Heart right ventricle (tissue), 16 donors: ENCODE results near the gene EMC10. TPM values are rescaled to one million over a fixed set of nuclear protein-coding genes. Genes with fewer than 3 reads are reported as not detected.

Source experiments
- ATAC-seq, 8 donors: fragments of 200-7000 bp; cut with Tn5 transposase; one replicate each; pipeline ENCODE4 v1.9.1; 2020; ENCODE audit warnings: mild to moderate bottlenecking in 8 of 8, moderate library complexity in 8 of 8, moderate number of reproducible peaks in 1 of 8
- DNase-seq, 2 donors: peaks; one replicate each; pipeline ENCODE4 v3.0.0-alpha.2; 2020
- H3K27ac ChIP-seq, 10 donors: fragments of 200-600 bp; sonication (generic) in 2 of 10; one replicate each; pipeline versions ENCODE4 v1.5.0 to v1.8.0; 2020 to 2022; ENCODE audit warnings: mild to moderate bottlenecking in 3 of 10
- H3K27me3 ChIP-seq, 7 donors: fragments of 200-600 bp; one replicate each; pipeline ENCODE4 v1.8.0; 2021 to 2022; ENCODE audit warnings: mild to moderate bottlenecking in 2 of 7
- H3K36me3 ChIP-seq, 9 donors: fragments of 200-600 bp; sonication (generic) in 1 of 9; one replicate each; pipeline versions ENCODE4 v1.5.0 to v1.8.0; 2020 to 2022; ENCODE audit warnings: mild to moderate bottlenecking in 2 of 9
- H3K4me1 ChIP-seq, 9 donors: fragments of 200-600 bp; sonication (generic) in 1 of 9; one replicate each; pipeline versions ENCODE4 v1.5.0 to v1.8.0; 2020 to 2022; ENCODE audit warnings: mild to moderate bottlenecking in 4 of 9
- H3K4me3 ChIP-seq, 10 donors: fragments of 200-600 bp; sonication (generic) in 2 of 10; one replicate each; pipeline versions ENCODE4 v1.5.0 to v1.8.0; 2020 to 2022; ENCODE audit warnings: mild to moderate bottlenecking in 7 of 10, moderate library complexity in 2 of 10
- H3K9me3 ChIP-seq, 11 donors: fragments of 200-600 bp in 10 of 11; sonication (generic) in 2 of 11; one replicate each; pipeline versions ENCODE4 v1.5.0 to v1.8.0; 2013 to 2022; ENCODE audit warnings: mild to moderate bottlenecking in 2 of 11, control low read depth in 1 of 11, moderate library complexity in 1 of 11
- CTCF ChIP-seq, 9 donors: fragments of 200-600 bp; sonication (generic) in 2 of 9; IDR thresholded peaks; one replicate each; pipeline versions ENCODE4 v1.5.0 to v1.8.0; 2021 to 2022; ENCODE audit warnings: antibody characterized with exemption in 9 of 9, mild to moderate bottlenecking in 5 of 9, moderate library complexity in 1 of 9
- WGBS, 2 donors: extraction: QIAGEN DNeasy Blood & Tissue Kit; methylation state at CpG; one replicate each; pipeline ENCODE4 v1.1.7; 2013; ENCODE audit warnings: inconsistent platforms in 1 of 2; 5-methylcytosine and 5-hydroxymethylcytosine counted together
- intact Hi-C, 10 donors: fragments of 100-400 bp; cut with DNase I; formaldehyde crosslinking; loops; one replicate each; pipeline versions ENCODE4 v1.11.1 to v1.14.2; 2022
- polyA plus RNA-seq, 2 donors: library from polyadenylated mRNA; stranded (reverse); fragments of 200-250 nt; gene quantifications; one replicate each; pipeline ENCODE4 v1.2.3, GENCODE V29; 2013
- total RNA-seq, 10 donors: library from RNA; stranded (reverse); fragmentation: NEBNext Ultra II Directional in 3 of 10; extraction: Animal tissue kit (Norgen Biotek cat#: 25700) in 3 of 10; gene quantifications; one replicate each; pipeline versions ENCODE4 v1.2.1 to v1.2.4, GENCODE V29; 2021 to 2023
- donor health status: Arrhythmogenic right ventricular cardiomyopathy.
- donor health status: ischemic (EF 13 %, LVEDD 7.1; RV severe dilation, severe dysfunction).
- donor health status: healthy with polysubstance abuse.
- donor health status: DM: no; HTN: yes; CAD: no.
- donor health status: DM: no; HTN: no; CAD: no.
- donor health status: ischemic (EF 25% LVEDD 6.9; RV normal size, moderate dysfunction).
- donor health status: ischemic (EF 25% LVEDD 5.7; RV mildly dilated, moderate dysfunction).
- donor health status: healthy.
- donor health status: DM: yes; HTN: yes; CAD: no.
- donor health status: Ischemic cardiomyopathy.
- donor health status: ischemic (EF 35%, LVEDD 5.7; RV mildly dilated, moderate dysfunction).
- donor health status: nonischemic (EF 11% LVEDD 7.7; RV severe dilation, severe dysfunction).
- donor health status: DM: yes; HTN: yes; CAD: no.
- donor health status: PGD.
- donor health status: ischemic (EF 29% LVEDD 5.4; RV normal size, mild dysfunction).
- donor health status: nonischemic (EF 23%, LVEDD 6.1; RV moderate dilation, normal function).

EMC10 gene
- total and polyA plus RNA-seq, 12 donors, result 73.6 to 152 (median 89.1) TPM

DNA sequence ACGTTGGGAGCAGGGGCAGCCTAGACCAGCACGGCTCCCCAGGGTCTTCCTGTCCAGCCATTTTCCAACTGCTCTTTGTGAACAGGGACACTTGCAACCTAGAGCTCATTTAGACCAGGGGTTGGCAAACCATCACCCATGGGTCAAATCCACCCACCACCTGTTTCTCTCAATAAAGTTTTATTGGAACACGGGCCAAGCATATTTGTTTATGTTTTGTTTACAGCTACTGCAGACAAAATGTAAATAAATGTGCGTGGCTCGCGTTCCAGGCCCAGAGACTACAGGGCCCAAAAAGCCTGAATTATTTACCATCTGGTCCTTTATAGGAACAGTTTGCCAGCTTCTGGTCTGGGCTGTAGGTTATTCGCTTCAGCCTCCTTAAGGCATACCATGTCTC is 13.3 kb upstream of the EMC10 start:
- Histone ChIP-seq H3K4me1 (no peaks in the 10 kb centered on the region), H3K27ac (no peak overlapping the region), H3K27me3 (peaks cover 0 to 55% (median 33%) of the 10 kb centered on the region in 7 donors), H3K9me3 (no peaks in the 10 kb centered on the region), H3K36me3 (no peaks in the 10 kb centered on the region), H3K4me3 (no peak overlapping the region)
- DNase-seq (no peak), ATAC-seq (no peak)
- TF ChIP-seq CTCF (IDR thresholded peaks at IDR 0.05), result no peak
- WGBS, 2 donors, result 78% methylated on average over 7 of the region's 7 CpGs
- intact Hi-C loops, result loop anchor here in 6 of 10 donors (5.0 kb wide), 2 partner anchors 96 to 106 kb away; partner anchors contain the start of gene NAPSA (in 5 of the 6)

- H3K4me3 ChIP-seq, result no peak overlapping the region
- 70 to 75% methylated on average over 19 of the region's 19 CpGs for WGBS, 2 donors
- intact Hi-C loops, result loop anchor here in 6 of 10 donors (5.0 kb wide), 2 partner anchors 97 to 107 kb away; partner anchors contain the start of gene NAPSA (in 5 of the 6)
- H3K9me3 ChIP-seq, result no peaks in the 10 kb centered on the region
- H3K27me3 ChIP-seq, result peaks cover 0 to 43% (median 21%) of the 10 kb centered on the region in 7 donors
- DNase-seq (no peak), ATAC-seq (peak in 1 of 8 donors; percentile 26)
- no peaks in the 10 kb centered on the region for H3K4me1 ChIP-seq
- no peaks in the 10 kb centered on the region for H3K36me3 ChIP-seq
- no peak for TF ChIP-seq CTCF (IDR thresholded peaks at IDR 0.05)
- H3K27ac ChIP-seq, result no peak overlapping the region
Observed at GRCh38 chr19:50464348-50464747, 12.0 kb upstream of the EMC10 start.

GRCh38 chr19:50465000-50465399 is 11.3 kb upstream of the EMC10 start:
- no peak for DNase-seq
- ATAC-seq, result peak in 1 of 8 donors; percentile 26
- Histone ChIP-seq H3K9me3 (no peaks in the 10 kb centered on the region), H3K4me1 (no peaks in the 10 kb centered on the region), H3K27ac (no peak overlapping the region), H3K27me3 (peaks cover 0 to 40% (median 16%) of the 10 kb centered on the region in 7 donors), H3K36me3 (no peaks in the 10 kb centered on the region), H3K4me3 (no peak overlapping the region)
- TF ChIP-seq CTCF (IDR thresholded peaks at IDR 0.05), result no peak
- 75 to 83% methylated on average over 13 of the region's 13 CpGs for WGBS, 2 donors
- intact Hi-C loops, result loop anchor here in 6 of 10 donors (5.0 kb wide), 2 partner anchors 98 to 108 kb away; partner anchors contain the start of gene NAPSA (in 5 of the 6)

DNA sequence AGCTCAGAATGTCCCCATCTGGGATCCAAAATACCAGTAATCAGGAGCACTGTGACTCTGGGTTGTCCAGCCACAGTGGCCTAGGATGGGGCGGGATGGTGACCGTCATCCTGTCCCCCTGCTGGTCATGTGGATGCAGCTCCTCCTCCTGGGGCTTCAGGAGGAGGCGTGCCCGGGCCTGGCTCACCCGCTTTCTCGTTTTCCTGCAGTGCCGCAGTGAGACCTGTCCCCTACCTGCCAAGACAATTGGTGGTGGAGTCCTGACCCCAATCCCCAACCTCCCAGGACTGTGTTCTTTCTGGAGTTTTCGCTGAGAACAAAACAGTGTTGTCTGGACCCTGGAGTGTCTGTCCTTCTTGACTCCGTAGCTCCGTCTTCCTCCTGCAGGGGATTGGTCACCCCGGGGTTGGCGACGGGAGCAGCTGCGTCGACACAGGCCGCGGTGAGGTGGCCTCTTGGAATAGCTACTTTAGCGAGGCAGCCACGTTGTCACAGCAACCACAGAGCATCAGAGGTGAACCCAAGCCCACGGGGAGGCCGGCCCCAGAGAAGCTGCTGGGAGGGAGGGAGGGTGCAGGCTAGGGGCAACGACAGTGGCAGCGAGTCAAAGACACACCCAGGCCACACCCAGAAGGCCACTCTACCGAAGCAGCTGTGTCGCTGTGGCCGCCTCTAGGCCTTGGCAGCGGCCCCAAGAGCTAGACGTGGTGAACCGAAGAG is 10.2 kb upstream of the EMC10 start:
- Histone ChIP-seq H3K36me3 (no peaks in the 10 kb centered on the region), H3K9me3 (no peaks in the 10 kb centered on the region), H3K27ac (no peak overlapping the region), H3K27me3 (peaks cover 0 to 31% (median 9%) of the 10 kb centered on the region in 7 donors), H3K4me3 (no peak overlapping the region), H3K4me1 (no peaks in the 10 kb centered on the region)
- TF ChIP-seq CTCF (IDR thresholded peaks at IDR 0.05), result peak in 2 of 9 donors; percentile 9 to 25
- DNase-seq (no peak), ATAC-seq (no peak)
- WGBS, 2 donors, result 50 to 54% methylated on average over 29 of the region's 29 CpGs
- intact Hi-C loops, result no loop called here
